CD4-positive, alpha-beta memory T cell (primary cell): ENCODE data around the gene EIF2B5. TPM values are rescaled to one million over a fixed set of nuclear protein-coding genes. Genes with fewer than 3 reads are reported as not detected.

Experiments used
- CTCF ChIA-PET: fragments of 350-600 bp; sonication (Branson Sonifier 250); formaldehyde crosslinking; loops from one replicate; lab custom pipeline; 2021; ENCODE audit warnings: inconsistent platforms; ENCODE audit not compliant: partially characterized antibody; lab: Charles Lee
- POLR2A ChIA-PET: fragments of 350-600 bp; sonication (Branson Sonifier 250); formaldehyde crosslinking; loops from one replicate; lab custom pipeline; 2021; ENCODE audit not compliant: partially characterized antibody; lab: Charles Lee
- DNase-seq, 5 donors: peaks; one replicate each; pipeline versions ENCODE4 v3.0.0 to v3.0.0-alpha.2; 2020 to 2022; ENCODE audit warnings: mixed read lengths in 1 of 5
- H3K27ac ChIP-seq: one replicate; pipeline ENCODE4 v1.7.0; 2013; ENCODE audit warnings: low read depth, low read length
- H3K27me3 ChIP-seq: 2 replicates; pipeline ENCODE4 v1.7.0; 2013; ENCODE audit warnings: mild to moderate bottlenecking, low read length, moderate library complexity; ENCODE audit not compliant: insufficient read depth
- H3K36me3 ChIP-seq: 2 replicates; pipeline ENCODE4 v1.7.0; 2013; ENCODE audit warnings: mild to moderate bottlenecking, low read length, moderate library complexity; ENCODE audit not compliant: insufficient read depth
- H3K4me1 ChIP-seq: 2 replicates; pipeline ENCODE4 v1.7.0; 2013; ENCODE audit warnings: mild to moderate bottlenecking, low read length, moderate library complexity; ENCODE audit not compliant: insufficient read depth
- H3K4me3 ChIP-seq, 2 donors: one replicate each; pipeline ENCODE4 v1.7.0; 2013; ENCODE audit warnings: low read length in 2 of 2, mild to moderate bottlenecking in 1 of 2
- H3K9me3 ChIP-seq, 2 donors: one replicate each; pipeline ENCODE4 v1.7.0; 2013; ENCODE audit warnings: low read length in 2 of 2, control low read depth in 1 of 2; ENCODE audit not compliant: control insufficient read depth in 1 of 2
- H3K27ac Mint-ChIP-seq, 7 donors: one replicate each; pipeline ENCODE4 v1.8.0; 2020 to 2021; ENCODE audit warnings: mixed read lengths in 7 of 7, mild to moderate bottlenecking in 6 of 7, inconsistent platforms in 3 of 7, moderate library complexity in 3 of 7
- H3K27me3 Mint-ChIP-seq, 2 donors: one replicate each; pipeline ENCODE4 v1.8.0; 2020 to 2021; ENCODE audit warnings: mixed read lengths in 2 of 2
- H3K36me3 Mint-ChIP-seq, 2 donors: one replicate each; pipeline ENCODE4 v1.8.0; 2020 to 2021; ENCODE audit warnings: mixed read lengths in 2 of 2, inconsistent platforms in 1 of 2, mild to moderate bottlenecking in 1 of 2
- H3K4me1 Mint-ChIP-seq, 4 donors: one replicate each; pipeline ENCODE4 v1.8.0; 2020 to 2021; ENCODE audit warnings: mixed read lengths in 4 of 4, mild to moderate bottlenecking in 1 of 4
- H3K4me3 Mint-ChIP-seq, 8 donors: one replicate each; pipeline ENCODE4 v1.8.0; 2020 to 2021; ENCODE audit warnings: mixed read lengths in 8 of 8, mild to moderate bottlenecking in 7 of 8, moderate library complexity in 6 of 8, inconsistent platforms in 3 of 8
- H3K9me3 Mint-ChIP-seq, 8 donors: one replicate each; pipeline ENCODE4 v1.8.0; 2020 to 2021; ENCODE audit warnings: mixed read lengths in 8 of 8, mild to moderate bottlenecking in 5 of 8, inconsistent platforms in 3 of 8, moderate library complexity in 1 of 8
- intact Hi-C: fragments of 100-400 bp; cut with micrococcal nuclease; formaldehyde crosslinking; loops from one replicate; pipeline ENCODE4 v1.15.1; 2023
- polyA plus RNA-seq, 2 donors: library from polyadenylated mRNA; unstranded; fragments of 300-500 nt; fragmentation: Illumina TruSeq; gene quantifications; one replicate each; pipeline ENCODE4 v1.2.3, GENCODE V29; 2021
- total RNA-seq, 2 experiments: library from RNA; stranded (reverse); gene quantifications; one replicate each; pipeline ENCODE4 v1.2.3, GENCODE V29; 2021

The EIF2B5 gene
- total RNA-seq (10 to 100 TPM; 82.3 to 87.6 TPM), polyA plus RNA-seq (10 to 100 TPM; 59.6 to 69.4 TPM)

DNA sequence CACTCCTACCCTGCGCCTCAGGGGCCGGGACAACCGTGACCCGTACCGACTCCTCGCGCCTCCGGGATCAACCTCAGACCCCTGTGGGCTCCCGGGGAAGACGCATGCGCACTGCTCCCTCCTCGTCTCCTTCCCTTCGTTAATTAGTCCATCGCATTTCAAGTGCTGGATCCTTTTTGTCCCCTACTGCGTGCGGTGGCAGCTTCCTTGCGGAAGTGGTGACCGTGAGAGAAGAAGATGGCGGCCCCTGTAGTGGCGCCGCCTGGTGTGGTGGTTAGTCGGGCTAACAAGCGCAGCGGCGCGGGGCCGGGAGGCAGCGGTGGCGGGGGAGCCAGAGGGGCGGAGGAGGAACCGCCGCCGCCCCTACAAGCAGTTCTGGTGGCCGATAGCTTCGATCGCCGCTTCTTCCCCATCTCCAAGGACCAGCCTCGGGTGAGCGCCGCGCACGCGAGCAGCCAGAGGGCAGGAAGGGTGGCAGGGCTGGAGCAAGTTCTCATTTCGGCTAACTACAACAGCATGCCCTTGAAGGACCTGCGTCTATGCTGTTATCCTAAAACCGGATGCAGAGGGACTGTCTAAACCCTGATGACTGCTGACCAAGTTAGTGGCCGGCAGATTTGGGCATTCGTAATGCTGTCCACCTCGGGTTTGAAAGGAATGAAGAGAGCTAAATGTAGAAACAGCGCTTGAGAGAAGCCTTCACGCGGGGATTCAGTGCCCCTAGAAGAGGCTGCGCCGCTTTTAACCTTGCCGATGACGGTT is at the start of gene EIF2B5:
Gene EIF2B5 (plus strand): TSS at position 210 of the 762 bp plus-strand sequence. CDS start 28 bp downstream, at position 238.
- POLR2A ChIA-PET: interaction anchor here (0.7 to 2.6 kb wide), 22 partner anchors 9 to 677 kb away, joined by 3 to 20 read pairs (median 4); partner anchors contain the start of genes ABCF3, AP2M1, CLCN2 and DVL3
- Histone ChIP-seq H3K27me3 (no peaks in the 10 kb centered on the region), H3K4me3 (peak within 1 kb of the TSS; percentile 95 to 96), H3K27ac (peak within 1 kb of the TSS; percentile 78), H3K9me3 (no peaks in the 10 kb centered on the region), H3K36me3 (peaks cover 5% of the 10 kb centered on the region), H3K4me1 (peaks cover 28% of the 10 kb centered on the region)
- DNase-seq: peak; percentile 85 to 90 (median 86)
- Mint-ChIP-seq H3K9me3 (no peaks in the 10 kb centered on the region), H3K27ac (peak within 1 kb of the TSS; percentile 90 to 98 (median 97)), H3K4me3 (peak within 1 kb of the TSS; percentile 95 to 99 (median 98)), H3K4me1 (peaks cover 23 to 49% (median 33%) of the 10 kb centered on the region in 4 donors), H3K36me3 (peaks cover 14 to 40% of the 10 kb centered on the region in 2 donors), H3K27me3 (no peaks in the 10 kb centered on the region)
- intact Hi-C loops: loop anchor here (1.0 to 10.0 kb wide), 8 partner anchors 20 to 409 kb away; partner anchors contain the start of genes ABCC5, AP2M1, DVL3 and EEF1AKMT4
- CTCF ChIA-PET: interaction anchor here (0.9 to 1.9 kb wide), 9 partner anchors 10 to 251 kb away, joined by 3 to 8 read pairs (median 3); partner anchors contain the start of genes ABCC5 and PARL

DNA sequence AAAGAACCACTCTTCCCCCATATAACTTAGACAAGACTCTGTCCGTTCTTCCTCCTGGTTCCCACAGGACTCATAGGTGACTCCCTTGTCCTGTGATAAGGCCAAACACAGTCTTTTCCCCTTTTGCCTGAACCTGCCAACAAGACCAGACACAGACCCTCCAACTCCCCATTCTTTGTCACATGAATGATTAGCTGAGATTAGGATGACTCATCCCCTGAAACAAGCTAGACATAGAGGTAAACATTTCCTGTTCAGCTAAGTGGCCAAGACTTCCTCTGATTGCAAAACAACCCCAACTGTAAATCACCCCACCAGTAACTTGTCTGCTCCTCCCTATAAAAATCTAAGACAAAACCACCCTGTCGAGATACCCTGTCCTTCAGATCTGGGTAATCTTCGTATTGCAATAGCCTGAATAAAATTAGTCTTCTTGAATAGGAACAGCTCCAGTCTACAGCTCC is 49.7 kb upstream of the EIF2B5 start:
- ChIA-PET CTCF (no interaction called here), POLR2A (no interaction called here)
- peak overlapping the region in 2 of 7 donors; percentile 15 to 24 for H3K27ac Mint-ChIP-seq
- no peaks in the 10 kb centered on the region for H3K36me3 ChIP-seq
- peaks cover 0 to 4% of the 10 kb centered on the region in 2 donors for H3K36me3 Mint-ChIP-seq
- peaks cover 0 to 1% of the 10 kb centered on the region in 2 donors for H3K27me3 Mint-ChIP-seq
- no peaks in the 10 kb centered on the region for H3K4me1 ChIP-seq
- no peak overlapping the region for H3K27ac ChIP-seq
- no peak for DNase-seq
- intact Hi-C loops: no loop called here
- H3K4me3 ChIP-seq: no peak overlapping the region
- H3K9me3 Mint-ChIP-seq: peaks cover 7 to 15% (median 11%) of the 10 kb centered on the region in 8 donors
- H3K9me3 ChIP-seq: no peaks in the 10 kb centered on the region
- no peak overlapping the region for H3K4me3 Mint-ChIP-seq
- H3K4me1 Mint-ChIP-seq: peaks cover 6 to 7% (median 7%) of the 10 kb centered on the region in 4 donors
- no peaks in the 10 kb centered on the region for H3K27me3 ChIP-seq

DNA sequence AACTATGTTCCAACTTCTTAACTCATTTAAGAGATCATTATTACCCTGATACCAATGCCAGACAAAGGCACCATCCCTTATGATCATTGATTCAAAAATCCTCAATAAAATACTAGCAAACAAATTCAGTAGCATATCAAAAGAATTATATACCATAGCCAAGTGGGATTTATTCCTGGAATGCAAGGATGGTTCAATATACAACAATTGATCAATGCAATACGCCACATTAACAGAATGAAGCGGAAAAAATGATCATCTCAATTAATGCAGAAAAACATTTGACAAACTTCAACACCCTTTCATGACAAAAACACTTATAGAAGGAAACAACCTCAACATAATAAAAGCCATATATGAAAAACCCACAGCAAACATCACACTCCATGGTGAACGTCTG is 43.0 kb upstream of the EIF2B5 start:
- no peak for DNase-seq
- Histone ChIP-seq H3K4me3 (no peak overlapping the region), H3K27me3 (no peaks in the 10 kb centered on the region), H3K4me1 (no peaks in the 10 kb centered on the region), H3K36me3 (no peaks in the 10 kb centered on the region), H3K27ac (no peak overlapping the region), H3K9me3 (peaks cover 0 to 3% of the 10 kb centered on the region in 2 donors)
- ChIA-PET CTCF (no interaction called here), POLR2A (no interaction called here)
- H3K9me3 Mint-ChIP-seq: peaks cover 8 to 31% (median 23%) of the 10 kb centered on the region in 8 donors
- intact Hi-C loops: no loop called here
- H3K27ac Mint-ChIP-seq: no peak overlapping the region
- no peaks in the 10 kb centered on the region for H3K36me3 Mint-ChIP-seq
- H3K27me3 Mint-ChIP-seq: peaks cover 4 to 10% of the 10 kb centered on the region in 2 donors
- no peak overlapping the region for H3K4me3 Mint-ChIP-seq
- no peaks in the 10 kb centered on the region for H3K4me1 Mint-ChIP-seq

DNA sequence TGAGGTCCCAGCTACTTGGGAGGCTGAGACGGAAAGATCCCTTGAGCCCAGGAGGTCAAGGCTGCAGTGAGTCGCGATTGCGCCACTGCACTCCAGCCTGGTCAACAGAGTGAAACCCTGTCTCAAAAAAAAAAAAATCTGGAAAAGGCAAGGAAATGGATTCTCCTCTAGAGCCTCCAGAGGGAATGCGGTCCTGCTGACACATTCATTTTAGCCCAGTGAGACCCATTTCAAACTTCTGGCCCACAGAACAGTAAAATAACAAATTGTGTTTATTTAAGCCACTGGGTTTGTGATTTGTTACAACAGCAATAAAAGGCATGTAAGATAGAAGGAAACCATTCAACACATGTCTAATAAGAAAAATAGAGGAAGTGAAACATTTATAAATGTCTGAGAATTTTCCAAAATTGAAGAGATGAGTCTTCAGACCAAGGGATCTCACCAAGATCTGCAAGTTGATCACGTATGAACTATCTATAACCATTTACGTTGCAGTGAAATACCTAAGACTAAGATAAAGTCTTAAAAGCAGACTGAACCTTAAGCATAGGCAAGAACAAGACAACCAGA is 38.3 kb upstream of the EIF2B5 start, which contains the start of gene HTR3E:
Gene HTR3E (plus strand): TSS at position 254 of the 573 bp plus-strand sequence. CDS start 466 bp downstream, outside the sequence.
- H3K27ac Mint-ChIP-seq: no peak within 1 kb of the TSS
- H3K4me1 Mint-ChIP-seq: no peaks in the 10 kb centered on the region
- POLR2A ChIA-PET: no interaction called here
- peaks cover 5 to 18% (median 13%) of the 10 kb centered on the region in 8 donors for H3K9me3 Mint-ChIP-seq
- H3K4me3 ChIP-seq: no peak within 1 kb of the TSS
- H3K27me3 Mint-ChIP-seq: peaks cover 2 to 13% of the 10 kb centered on the region in 2 donors
- no peak for DNase-seq
- H3K9me3 ChIP-seq: peaks cover 0 to 3% of the 10 kb centered on the region in 2 donors
- H3K4me3 Mint-ChIP-seq: no peak within 1 kb of the TSS
- no peaks in the 10 kb centered on the region for H3K36me3 ChIP-seq
- intact Hi-C loops: no loop called here
- H3K27ac ChIP-seq: no peak within 1 kb of the TSS
- H3K4me1 ChIP-seq: no peaks in the 10 kb centered on the region
- H3K36me3 Mint-ChIP-seq: no peaks in the 10 kb centered on the region
- CTCF ChIA-PET: no interaction called here
- no peaks in the 10 kb centered on the region for H3K27me3 ChIP-seq

DNA sequence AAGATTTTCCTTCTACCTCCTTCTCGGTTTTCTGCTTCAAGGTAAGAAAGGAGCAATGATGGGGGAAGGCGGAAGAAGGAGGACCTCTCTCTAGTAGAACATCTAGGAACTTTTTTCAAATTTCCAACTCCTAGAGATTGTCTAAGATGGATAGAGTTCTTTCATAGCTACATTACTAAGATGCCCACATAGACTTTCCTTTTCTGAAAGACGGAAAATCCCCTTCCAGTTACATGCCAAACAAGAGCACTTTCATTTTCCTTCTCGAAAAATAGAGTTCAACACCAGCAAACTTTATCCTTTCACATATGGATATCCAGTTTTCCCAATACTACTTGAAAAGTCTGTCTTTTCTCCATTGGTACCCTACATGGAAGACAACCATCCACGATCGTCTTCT is 37.6 kb upstream of the EIF2B5 start:
- Mint-ChIP-seq H3K36me3 (no peaks in the 10 kb centered on the region), H3K4me3 (no peak overlapping the region)

DNA sequence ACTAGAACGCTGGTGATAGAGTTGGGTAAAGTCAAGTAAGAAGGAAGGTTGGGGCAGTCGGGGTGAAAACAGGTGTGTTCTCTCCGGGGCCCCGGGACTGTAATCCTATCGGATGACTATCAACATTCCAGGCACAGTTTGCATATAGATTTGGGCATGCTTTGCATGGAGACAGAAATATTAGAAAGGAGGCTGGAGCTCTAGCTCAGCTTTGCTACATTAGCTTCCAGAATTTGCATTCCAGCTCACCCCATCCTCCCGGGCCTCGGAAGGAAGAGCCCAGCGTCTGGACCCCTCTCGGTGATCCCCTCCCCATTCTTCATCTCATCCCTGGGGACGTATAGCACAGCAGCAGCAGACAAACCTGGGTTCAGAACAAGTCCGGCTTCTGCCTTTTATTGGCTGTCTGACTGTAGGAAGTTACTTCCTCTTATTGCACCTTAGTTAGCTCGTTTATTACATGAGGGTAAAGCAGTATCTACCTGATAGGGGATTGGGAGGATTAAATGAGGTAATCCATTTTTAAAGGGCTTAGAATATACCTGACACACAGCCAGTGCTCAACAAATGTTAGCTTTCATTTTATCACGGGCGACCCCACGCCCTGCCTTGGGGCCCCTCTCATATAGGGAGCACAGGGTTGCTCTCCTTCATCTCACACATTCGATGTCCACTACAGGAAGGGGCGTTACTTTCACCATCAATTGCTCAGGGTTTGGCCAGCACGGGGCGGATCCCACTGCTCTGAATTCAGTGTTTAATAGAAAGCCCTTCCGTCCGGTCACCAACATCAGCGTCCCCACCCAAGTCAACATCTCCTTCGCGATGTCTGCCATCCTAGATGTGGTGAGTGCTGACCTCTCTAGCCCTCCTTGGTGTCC is 35.1 kb upstream of the EIF2B5 start:
- no peak overlapping the region for H3K4me3 ChIP-seq
- H3K27me3 ChIP-seq: no peaks in the 10 kb centered on the region
- no peak for DNase-seq
- H3K36me3 ChIP-seq: no peaks in the 10 kb centered on the region
- no peaks in the 10 kb centered on the region for H3K4me1 ChIP-seq
- H3K9me3 ChIP-seq: no peaks in the 10 kb centered on the region
- H3K9me3 Mint-ChIP-seq: peaks cover 0 to 2% (median 0%) of the 10 kb centered on the region in 8 donors
- peaks cover 2 to 10% of the 10 kb centered on the region in 2 donors for H3K27me3 Mint-ChIP-seq
- CTCF ChIA-PET: interaction anchor here (0.6 kb wide), 1 partner anchor 15 kb away, joined by 3 read pairs; no protein-coding TSS in a partner anchor
- peak overlapping the region in 1 of 7 donors; percentile 11 for H3K27ac Mint-ChIP-seq
- no peak overlapping the region for H3K27ac ChIP-seq
- H3K36me3 Mint-ChIP-seq: no peaks in the 10 kb centered on the region
- POLR2A ChIA-PET: no interaction called here
- no peak overlapping the region for H3K4me3 Mint-ChIP-seq
- intact Hi-C loops: no loop called here
- no peaks in the 10 kb centered on the region for H3K4me1 Mint-ChIP-seq

More for the DNA sequence above, 37.6 kb upstream of the EIF2B5 start:
- no peak overlapping the region for H3K27ac Mint-ChIP-seq
- no peaks in the 10 kb centered on the region for H3K36me3 ChIP-seq
- no peaks in the 10 kb centered on the region for H3K9me3 ChIP-seq
- CTCF ChIA-PET: no interaction called here
- no peaks in the 10 kb centered on the region for H3K4me1 Mint-ChIP-seq
- H3K27ac ChIP-seq: no peak overlapping the region
- intact Hi-C loops: no loop called here
- no peaks in the 10 kb centered on the region for H3K27me3 ChIP-seq
- no peaks in the 10 kb centered on the region for H3K4me1 ChIP-seq
- DNase-seq: no peak
- peaks cover 2 to 13% of the 10 kb centered on the region in 2 donors for H3K27me3 Mint-ChIP-seq
- H3K4me3 ChIP-seq: no peak overlapping the region
- POLR2A ChIA-PET: no interaction called here
- H3K9me3 Mint-ChIP-seq: peaks cover 4 to 11% (median 6%) of the 10 kb centered on the region in 8 donors
